Measurements from ENCODE around the gene LSM8. TPM values are rescaled to one million over a fixed set of nuclear protein-coding genes. Genes with fewer than 3 reads are reported as not detected.

The LSM8 gene
- total and polyA plus RNA-seq, 2 of the 8 experiments (the other 6 are each of a cell fraction or from before 2014, with no cell fraction given): 36.9 to 51.0 TPM

DNA sequence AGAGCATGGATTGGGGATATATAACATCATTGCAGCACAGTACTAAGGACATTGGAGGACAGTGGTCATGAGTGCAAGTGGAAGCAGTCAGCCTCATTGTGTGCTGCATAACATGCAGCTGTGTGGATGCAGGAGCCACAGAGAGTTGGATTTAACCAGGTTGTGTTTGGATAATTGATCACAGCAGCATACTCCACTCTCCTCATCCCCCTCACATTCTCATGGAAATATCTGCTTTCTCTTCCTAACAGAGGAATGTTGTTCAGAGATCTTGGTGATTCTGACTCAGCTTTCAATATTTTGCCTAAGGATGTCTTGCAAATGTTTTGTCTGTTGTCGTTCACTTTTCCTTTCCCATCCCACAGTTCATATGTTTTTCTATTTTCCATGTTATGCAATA lies 31.8 kb upstream of the LSM8 start (continued):
- TF ChIP-seq, protein P1, sequence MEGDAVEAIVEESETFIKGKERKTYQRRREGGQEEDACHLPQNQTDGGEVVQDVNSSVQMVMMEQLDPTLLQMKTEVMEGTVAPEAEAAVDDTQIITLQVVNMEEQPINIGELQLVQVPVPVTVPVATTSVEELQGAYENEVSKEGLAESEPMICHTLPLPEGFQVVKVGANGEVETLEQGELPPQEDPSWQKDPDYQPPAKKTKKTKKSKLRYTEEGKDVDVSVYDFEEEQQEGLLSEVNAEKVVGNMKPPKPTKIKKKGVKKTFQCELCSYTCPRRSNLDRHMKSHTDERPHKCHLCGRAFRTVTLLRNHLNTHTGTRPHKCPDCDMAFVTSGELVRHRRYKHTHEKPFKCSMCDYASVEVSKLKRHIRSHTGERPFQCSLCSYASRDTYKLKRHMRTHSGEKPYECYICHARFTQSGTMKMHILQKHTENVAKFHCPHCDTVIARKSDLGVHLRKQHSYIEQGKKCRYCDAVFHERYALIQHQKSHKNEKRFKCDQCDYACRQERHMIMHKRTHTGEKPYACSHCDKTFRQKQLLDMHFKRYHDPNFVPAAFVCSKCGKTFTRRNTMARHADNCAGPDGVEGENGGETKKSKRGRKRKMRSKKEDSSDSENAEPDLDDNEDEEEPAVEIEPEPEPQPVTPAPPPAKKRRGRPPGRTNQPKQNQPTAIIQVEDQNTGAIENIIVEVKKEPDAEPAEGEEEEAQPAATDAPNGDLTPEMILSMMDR (IDR thresholded peaks at IDR 0.05; ENCODE audit: control extremely low read depth in 1 of 3, insufficient read depth in 1 of 3, low read depth in 1 of 3, low read length in 3 of 3): no peak
- TF ChIP-seq ASH2L (IDR thresholded peaks at IDR 0.05; ENCODE audit: low read length): no peak
- no peak for TF ChIP-seq RXRA (IDR thresholded peaks at IDR 0.05; ENCODE audit: insufficient read depth, low read depth, low read length)
- TF ChIP-seq HDAC2 (IDR thresholded peaks at IDR 0.05; ENCODE audit: borderline replicate concordance in 1 of 2, low read depth in 2 of 2, low read length in 2 of 2): no peak
- TF ChIP-seq CHD1 (IDR thresholded peaks at IDR 0.05; ENCODE audit: low read depth, low read length): no peak

Data from H1 (cell line).